Limb (tissue), 2 donors: ENCODE results near the gene HIPK4.
"Not testable (repeated sequence)": the region's sequence is repeated elsewhere in the genome, so short reads cannot be mapped to it uniquely, and the experiment has no call there.

Experiments
- DNase-seq, 2 donors: peaks; one replicate each; pipeline ENCODE4 v3.0.0-alpha.2; 2016; ENCODE audit errors: extremely low spot score in 2 of 2

HIPK4 gene

DNA sequence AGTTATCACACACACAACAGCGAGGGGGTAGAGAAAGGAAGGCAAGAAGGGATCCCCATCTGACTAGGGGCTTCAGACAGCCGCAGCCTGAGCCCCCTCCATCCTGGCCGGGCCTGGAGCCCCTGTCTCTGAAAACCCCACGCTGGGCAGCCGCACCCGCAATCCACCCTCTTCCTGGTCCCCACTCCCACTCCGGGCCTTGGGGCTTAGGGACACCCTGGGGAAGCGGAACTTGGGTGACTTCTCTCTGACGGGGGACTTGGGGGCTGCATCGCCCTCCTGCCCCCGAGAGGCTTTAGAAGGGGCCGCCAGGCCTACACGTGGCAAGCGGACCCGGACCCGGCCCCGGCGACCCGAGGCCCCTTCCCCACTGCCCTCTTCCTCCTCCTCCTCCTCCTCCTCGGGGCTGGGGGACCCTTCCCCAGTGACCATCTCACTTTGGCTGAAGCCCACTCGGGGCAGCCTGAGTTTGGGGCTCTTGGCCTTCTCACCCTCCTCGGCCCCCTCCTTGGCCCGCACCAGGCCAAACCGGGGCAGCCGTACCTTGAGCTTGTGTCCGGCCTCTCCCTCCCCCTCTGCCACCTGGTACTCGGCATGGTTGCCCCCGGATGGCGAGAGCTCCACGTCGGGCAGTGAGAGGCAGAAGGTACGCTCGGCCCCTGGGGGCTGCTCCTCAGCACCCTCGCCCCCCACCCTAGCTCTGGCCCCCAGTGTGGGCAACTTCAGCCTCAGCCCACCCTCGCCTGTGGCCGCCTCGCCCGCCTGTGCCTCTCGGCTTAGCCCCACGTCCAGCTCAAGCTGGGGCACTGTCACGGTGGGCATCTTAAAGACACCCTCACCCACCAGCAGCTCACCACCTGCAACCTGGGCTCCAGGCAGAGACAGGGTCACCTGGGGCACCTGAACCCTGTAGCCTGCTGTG is 4.2 kb upstream of the HIPK4 start:
- no peak for DNase-seq

DNA sequence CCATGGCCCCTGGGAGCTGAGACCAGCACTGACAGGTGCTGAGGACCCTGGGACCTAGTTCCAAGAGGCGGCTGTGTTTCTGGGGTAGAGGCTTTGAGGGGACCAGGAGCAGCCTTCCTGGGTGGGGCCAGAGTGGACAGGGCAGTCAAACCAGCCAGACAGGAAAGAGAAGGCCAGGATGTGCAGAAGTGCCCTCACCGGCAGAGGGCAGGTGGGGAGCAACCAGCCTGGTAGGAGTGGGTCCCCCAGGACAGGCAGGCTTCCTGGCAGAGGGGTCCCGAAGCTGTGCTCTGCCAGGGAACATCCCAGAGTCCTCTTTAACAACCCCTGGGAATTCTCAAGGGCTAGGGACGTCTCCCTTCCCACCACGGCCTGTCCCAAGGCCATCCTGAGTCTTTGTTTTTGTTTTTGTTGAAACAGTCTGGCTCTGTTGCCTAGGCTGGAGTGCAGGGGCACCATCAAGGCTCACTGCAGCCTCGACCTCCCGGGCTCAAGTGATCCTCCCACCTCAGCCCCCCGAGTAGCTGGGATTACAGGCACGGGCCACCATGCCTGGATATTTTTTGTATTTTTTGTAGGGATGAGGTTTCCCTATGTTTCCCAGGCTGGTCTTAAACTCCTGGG is 3.0 kb upstream of the HIPK4 start:
- DNase-seq, result no peak

DNA sequence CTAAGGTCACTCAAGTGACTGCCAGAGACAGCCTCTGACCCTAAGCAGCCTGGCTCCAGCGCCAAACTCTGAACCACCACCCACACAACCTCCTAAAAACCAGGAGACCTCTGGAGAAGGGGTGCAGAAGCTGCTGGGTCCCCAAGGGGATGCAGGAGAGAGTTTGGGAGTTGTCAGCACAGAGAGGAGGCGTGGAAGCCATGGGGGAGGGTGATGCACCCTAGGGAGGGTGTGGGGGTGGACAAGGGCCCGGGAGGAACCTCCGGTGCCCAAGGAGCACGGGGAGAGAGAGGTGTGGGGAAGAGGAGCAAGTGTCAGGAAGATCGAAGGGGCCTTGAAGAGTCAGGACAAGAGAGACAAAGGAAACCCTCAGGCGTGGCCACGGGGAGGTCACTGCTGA is 2.1 kb upstream of the HIPK4 start:
- no peak for DNase-seq

DNA sequence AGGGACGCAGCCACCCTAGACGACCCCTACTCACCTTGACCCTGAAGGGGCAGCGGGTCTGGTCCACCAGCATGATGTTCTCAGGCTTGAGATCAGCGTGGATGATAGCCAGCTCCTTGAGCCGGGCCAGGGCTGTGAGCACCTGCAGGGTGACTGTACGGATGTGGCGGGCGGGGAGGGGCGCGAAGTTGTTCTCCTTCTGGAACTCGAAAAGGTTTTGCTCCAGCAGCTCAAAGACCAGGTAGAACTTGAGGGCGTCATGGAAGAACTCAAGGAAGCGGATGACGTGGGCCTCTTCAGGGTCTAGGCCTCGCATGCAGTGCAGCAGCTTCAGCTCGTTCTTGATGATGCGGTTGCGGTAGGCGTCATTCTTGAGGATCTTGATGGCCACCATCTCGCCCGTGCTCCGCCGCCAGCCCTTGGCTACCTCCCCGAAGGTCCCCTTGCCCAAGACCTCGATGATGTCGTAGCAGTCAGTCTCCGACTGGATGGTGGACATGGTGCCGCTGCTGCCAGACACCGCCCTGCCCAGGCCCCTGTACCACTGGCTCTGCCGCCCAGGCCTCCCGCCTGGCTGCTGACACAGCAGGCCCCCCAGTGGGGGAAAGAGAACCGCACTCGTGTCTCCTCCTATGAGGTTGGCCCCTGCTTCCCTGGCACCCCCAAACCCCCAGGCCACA is 437 bp downstream of the HIPK4 start:
- no peak for DNase-seq

DNA sequence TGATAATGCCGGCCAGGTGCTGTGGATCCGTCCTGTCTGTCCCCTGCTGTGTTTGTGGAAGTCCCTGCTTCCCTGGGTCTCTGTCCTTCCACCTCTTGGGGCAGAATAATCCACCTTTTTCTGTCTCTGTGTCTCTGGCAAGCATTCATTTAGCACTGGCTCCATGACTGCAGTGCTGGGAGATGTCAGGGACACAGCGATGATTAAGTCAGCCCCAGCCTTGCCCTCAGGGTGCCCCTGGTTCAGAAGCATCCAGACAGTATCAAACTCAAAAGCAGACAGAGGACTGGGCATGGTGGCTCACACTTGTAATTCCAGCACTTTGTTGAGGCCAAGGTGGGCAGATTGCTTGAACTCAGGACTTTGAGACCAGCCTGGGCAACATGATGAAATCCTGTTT is 1.5 kb downstream of the HIPK4 start:
- no peak for DNase-seq

DNA sequence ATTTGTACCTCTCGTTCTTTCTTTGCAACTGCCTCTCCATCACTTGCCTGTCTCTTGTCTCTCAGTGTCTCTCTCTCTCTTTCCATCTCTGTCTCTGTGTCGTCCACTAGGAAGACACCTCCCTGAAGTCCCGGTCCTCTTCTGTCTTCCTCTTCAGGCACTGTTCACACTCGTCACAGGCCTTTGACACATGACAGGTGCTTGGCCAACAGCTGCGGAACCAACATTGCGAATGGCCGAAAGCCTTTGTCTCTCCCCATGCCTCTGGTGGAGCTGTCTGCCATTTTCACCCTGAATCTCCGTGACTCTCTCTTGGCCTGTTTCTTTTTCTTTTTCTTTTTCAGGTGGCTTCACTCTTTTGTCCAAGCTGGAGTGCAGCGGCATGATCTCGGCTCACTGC is 2.8 kb downstream of the HIPK4 start:
- DNase-seq, result no peak

DNA sequence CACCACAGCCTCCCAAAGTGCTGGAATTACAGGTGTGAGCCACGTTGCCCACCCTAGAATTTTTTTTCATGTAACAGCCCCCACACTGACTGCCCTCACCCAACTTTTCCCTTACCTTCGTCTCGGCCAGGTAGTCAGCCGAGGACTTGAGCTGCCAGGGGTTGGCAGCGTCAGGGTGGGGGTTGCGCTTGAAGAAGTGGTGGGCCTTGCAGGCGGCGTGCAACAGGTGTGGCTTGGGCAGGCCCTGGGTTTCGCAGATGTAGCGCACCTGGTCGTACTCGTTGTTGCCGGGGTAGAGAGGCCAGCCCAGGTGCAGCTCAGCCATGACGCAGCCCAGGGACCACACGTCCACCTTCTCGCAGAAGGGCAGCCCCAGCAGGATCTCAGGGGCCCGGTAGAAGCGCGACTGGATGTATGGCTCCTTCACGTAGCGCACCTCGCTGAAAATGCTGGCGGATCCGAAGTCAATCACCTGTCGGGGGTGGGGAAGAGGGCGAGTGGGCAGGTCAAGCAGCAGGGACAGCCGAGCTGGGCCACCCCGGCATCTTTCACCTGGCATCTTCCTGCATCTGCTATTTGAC is 6.2 kb downstream of the HIPK4 start:
- no peak for DNase-seq

DNA sequence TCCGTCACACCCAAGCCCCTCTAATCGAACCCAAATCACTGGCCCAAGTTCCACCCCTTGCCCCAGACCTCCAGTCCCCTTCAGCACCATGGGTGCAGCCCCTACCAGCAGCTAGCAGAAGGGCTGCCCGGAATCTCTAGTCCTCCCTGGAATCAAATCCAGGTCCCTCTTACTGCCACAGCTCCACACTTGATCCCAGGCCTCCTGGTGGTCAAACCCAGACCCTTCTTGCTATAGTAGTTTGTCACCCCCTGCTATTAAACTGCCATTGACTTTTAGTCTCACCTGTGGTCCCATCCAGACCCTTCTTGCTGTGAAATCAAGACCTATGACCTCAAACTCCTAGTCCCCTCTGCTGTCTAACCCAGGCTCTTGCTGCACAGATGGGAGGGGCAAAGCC is 8.7 kb downstream of the HIPK4 start:
- DNase-seq, result no peak

DNA sequence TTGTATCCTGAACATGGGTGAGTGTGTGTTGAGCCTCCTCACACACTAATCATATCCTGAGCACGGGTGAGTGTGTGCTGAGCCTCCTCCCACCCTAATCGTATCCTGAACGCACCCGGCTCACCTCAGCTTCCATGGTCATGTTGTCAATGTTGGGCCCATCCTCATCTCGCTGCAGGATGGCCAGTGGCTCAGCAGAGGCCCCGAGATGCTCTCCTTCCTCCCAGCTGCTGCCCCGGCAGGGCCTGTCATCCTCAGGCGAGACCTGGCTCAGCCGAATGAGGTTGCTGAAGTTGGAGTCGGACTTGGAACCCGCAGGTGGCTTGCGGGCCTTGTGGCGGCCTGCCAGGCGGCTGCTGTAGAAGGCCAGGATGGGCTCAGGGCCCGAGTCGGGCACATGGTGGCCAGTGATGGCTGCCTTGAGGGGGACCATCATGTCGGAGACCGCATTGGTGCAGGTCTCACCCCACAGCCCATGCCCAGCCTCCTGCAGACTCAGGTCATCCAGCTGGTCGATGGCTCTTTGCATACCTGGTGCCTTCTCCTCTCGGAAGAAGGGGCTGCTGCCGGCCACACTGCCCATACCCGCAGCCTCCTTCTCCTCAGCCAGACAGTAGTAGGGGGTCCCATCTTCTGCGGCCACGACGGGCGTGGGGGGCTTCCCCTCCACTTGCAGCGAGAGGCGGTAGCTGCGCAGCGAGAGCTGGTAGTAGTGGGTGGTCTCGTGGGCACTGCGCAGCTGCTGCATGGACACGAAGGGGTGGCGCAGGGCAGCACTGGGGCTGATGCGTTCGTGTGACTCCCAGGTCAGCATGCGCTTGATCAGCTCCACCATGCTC is 9.6 kb downstream of the HIPK4 start:
- DNase-seq, result no peak

DNA sequence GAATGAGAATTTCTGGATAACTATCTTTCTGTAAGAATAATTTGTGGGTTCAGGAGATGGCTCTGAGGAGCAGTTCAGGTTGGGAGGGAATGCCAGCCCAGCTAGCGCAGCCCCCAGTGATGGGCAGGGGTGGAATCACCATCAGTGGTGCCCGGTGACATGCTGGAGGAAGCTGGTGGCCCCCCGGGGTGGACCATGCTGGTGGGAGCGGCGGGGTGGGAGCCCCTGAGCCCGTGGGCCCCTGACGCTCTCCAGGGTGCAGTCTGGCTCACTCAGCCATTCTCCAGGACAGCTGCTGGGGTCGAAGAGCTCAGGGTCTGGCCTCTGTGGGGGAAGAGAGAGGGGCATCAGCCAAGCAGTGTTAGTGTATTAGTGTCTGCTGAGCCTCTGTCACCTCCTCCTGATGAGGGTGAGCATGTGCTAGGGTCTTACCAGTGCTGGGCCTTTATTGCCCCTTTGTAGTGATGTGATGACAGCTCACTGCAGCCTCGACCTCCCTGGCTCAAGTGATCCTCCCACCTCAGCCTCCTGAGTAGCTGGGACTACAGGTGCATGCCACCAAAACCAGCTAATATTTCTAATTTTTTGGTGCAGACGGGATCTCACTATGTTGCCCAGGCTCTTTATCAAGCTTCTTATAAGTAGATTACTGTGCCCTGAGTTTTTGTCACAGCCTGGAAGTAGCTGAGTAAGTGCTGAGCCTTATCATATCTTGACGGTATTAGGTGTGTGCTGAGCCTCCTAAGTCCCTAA is 10.4 kb downstream of the HIPK4 start:
- no peak for DNase-seq

DNA sequence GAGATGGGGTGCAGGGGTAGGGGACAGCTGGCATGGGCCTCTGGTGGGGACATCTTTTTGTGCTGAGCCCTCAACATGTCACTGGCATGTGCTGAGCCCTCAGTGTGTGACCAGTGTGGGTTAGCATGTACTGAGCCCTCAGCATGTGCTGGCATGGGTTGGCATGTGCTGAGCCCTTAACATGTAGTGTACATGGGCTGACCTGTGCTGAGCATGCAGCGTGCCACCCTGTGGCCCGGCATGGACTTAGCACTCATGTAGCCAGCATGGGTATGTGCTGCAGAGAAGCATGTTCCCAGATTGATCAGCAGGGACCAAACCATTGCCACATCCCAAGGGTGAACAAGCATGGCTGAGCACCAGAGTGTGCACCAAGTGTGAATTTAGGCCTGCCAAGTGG is 11.5 kb downstream of the HIPK4 start:
- no peak for DNase-seq

DNA sequence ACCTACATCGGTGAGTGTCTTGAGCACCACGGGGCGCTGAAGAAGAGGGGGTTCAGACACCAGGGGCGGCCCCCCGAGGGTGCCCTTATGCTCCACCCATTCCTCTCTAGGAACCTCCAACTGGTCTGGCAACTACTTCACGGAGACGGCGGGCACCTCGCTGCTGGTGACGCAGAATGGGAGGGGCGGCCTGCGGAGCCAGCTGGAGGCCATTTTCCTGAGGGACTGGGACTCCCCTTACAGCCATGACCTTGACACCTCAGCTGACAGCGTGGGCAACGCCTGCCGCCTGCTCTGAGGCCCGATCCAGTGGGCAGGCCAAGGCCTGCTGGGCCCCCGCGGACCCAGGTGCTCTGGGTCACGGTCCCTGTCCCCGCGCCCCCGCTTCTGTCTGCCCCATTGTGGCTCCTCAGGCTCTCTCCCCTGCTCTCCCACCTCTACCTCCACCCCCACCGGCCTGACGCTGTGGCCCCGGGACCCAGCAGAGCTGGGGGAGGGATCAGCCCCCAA is 12.1 kb downstream of the HIPK4 start:
- DNase-seq, result no peak

DNA sequence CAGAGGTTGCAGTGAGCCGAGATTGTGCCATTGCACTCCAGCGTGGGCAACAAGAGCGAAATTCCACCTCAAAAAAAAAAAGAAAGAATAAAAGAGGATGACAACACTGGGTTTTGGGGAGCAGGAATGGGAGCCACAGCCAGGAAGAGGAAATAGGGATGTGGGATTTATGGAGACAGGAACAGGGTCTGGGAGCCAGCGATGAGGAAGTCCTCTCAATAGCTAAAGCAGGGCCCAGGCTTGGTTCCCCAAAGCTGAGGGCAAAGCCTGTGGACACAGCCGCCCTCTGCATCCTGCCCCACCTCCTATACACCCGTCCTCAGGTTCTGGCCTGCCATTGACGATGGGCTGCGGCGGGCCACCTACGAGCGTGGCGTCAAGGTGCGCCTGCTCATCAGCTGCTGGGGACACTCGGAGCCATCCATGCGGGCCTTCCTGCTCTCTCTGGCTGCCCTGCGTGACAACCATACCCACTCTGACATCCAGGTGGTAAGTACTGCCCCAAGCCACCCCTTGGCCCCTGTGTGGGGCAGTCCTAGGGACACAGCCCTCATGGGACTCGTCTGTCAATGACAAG is 13.6 kb downstream of the HIPK4 start:
- DNase-seq, result no peak

DNA sequence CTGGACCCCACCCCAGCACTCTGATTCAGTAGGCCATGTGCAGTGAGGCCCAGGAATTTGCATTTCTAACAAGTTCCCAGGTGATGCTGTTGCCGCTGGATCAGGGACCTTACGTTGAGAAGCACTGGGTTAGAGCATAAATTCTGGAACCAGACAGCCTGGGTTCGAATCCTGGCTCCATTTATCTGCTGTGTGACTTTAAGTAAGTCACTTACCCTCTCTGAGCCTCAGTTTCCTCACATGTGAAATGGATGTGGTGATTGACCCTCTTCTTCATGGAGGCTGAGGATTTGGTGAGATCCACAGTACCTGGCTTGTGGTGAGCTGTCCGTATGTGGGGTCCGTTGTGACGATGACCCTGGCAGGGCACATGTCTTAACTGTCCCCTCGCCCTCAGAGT is 15.9 kb downstream of the HIPK4 start:
- DNase-seq, result no peak

DNA sequence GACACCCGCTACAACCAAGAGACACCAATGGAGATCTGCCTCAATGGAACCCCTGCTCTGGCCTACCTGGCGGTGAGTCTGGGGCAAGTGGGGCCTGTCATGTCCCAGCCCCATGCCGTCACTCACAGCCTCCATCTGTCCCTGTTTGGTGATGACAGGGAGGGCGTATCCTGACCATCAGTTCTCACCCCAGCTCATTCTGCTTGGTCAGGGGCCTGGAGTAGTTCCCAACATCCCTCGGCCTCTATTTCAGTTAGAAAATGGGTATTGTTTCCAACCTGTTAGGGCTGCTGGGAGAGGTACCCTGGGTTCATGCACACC is 18.2 kb downstream of the HIPK4 start:
- no peak for DNase-seq

DNA sequence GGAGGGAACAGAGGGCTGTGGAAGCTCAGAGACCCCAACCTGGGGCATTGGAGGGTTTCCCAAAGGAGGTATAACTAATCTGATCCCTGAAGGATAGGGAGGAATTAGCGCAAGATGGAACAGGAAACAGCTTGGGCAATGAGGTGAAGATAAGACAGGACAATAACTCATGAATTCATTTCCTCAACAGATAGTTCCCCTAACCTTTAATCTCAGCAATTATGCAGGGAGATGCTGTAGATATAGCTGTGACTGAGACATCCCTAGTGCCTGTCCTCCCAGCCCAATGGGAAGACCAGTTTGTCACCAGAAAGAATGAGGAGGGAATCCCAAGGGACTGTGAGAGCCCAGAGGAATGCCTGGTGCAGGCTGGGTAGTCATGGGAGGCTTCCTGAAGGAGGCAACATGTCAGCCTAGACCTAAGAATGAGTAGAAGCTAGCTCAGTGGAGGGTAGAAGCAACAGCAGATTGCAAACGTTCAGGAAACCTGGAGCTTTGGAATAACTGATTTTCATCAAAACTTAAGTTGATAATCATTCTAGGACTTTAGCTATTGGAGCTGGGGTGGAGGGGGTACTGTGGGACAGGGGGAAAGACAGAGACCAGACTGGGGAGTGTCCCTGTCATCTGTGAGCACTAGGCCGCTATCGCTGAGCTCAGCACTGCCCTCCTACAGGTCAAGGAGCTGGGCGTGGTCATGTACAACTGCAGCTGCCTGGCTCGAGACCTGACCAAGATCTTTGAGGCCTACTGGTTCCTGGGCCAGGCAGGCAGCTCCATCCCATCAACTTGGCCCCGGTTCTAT is 18.8 kb downstream of the HIPK4 start:
- no peak for DNase-seq

DNA sequence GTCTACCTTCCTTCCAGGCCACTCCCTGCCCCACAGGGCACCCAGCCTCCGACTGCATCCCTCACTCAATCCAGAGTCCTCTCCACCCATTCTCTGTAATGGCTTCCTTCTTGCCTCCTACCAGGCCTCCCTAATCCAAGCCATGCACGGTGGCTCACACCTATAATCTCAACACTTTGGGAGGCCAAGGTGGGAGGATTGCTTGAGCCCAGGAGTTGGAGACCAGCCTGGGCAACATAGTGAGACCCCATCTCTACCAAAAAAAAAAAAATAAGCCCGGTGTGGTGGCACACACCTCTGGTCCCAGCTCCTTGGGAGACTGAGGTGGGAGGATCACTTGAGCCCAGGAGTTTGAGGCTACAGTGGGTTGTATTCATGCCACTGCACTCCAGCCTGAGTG is 19.7 kb downstream of the HIPK4 start:
- not testable (repeated sequence) for DNase-seq

DNA sequence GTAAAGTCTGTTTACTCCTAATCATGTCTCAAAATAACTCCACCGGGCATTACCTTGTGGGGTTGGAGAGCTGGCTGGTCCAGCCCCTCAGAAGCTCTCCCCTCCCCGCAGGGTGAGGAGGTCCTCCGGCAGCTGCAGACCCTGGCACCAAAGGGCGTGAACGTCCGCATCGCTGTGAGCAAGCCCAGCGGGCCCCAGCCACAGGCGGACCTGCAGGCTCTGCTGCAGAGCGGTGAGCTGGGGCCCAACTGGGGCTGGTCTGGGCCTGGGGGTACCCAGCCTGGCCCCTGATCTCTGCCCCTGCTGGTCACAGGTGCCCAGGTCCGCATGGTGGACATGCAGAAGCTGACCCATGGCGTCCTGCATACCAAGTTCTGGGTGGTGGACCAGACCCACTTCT is 20.2 kb downstream of the HIPK4 start:
- no peak for DNase-seq
